GM12878 (cell line): Measurements from ENCODE around the gene DYRK1B. TPM values are rescaled to one million over a fixed set of nuclear protein-coding genes. Genes with fewer than 3 reads are reported as not detected.

Source experiments
- ASH2L ChIP-seq: fragments of 300-600, 200-600 bp; sonication (generic); IDR thresholded peaks from 2 replicates; pipeline ENCODE4 v1.6.1; 2017; ENCODE audit warnings: low read depth, mild to moderate bottlenecking, borderline replicate concordance
- BHLHE40 ChIP-seq, 2 experiments: fragments of 450-650 bp in 1 of 2; IDR thresholded peaks; 2 replicates each; pipeline ENCODE4 v1.6.1; 2011 to 2017; ENCODE audit warnings: low read depth in 2 of 2, borderline replicate concordance in 1 of 2, improper control_type of control experiment in 1 of 2, low read length in 1 of 2, mild to moderate bottlenecking in 1 of 2
- E4F1 ChIP-seq: fragments of 450-650 bp; IDR thresholded peaks from 2 replicates; pipeline ENCODE4 v1.6.1; 2018; ENCODE audit warnings: borderline replicate concordance, mild to moderate bottlenecking; ENCODE audit not compliant: partially characterized antibody
- ELK1 ChIP-seq: IDR thresholded peaks from 2 replicates; pipeline ENCODE4 v1.6.1; 2012; ENCODE audit warnings: low read depth, low read length, improper control_type of control experiment
- KLF5 ChIP-seq: fragments of 450-650 bp; IDR thresholded peaks from 2 replicates; pipeline ENCODE4 v1.6.1; 2014; ENCODE audit warnings: mild to moderate bottlenecking; ENCODE audit not compliant: partially characterized antibody
- MYC ChIP-seq: IDR thresholded peaks from 2 replicates; pipeline ENCODE4 v1.6.1; 2011; ENCODE audit warnings: mild to moderate bottlenecking, low read length, moderate library complexity, inconsistent platforms; ENCODE audit not compliant: insufficient read depth, insufficient replicate concordance, insufficient read length, severe bottlenecking
- NR2C1 ChIP-seq: fragments of 450-650 bp; IDR thresholded peaks from 2 replicates; pipeline ENCODE4 v1.6.1; 2017; ENCODE audit warnings: antibody characterized with exemption, mild to moderate bottlenecking, moderate library complexity
- PAX5 ChIP-seq: IDR thresholded peaks from 2 replicates; pipeline ENCODE4 v1.6.1; 2011; ENCODE audit warnings: low read depth, low read length, borderline replicate concordance
- POU2F2 ChIP-seq: IDR thresholded peaks from 3 replicates; pipeline ENCODE4 v1.6.1; 2011; ENCODE audit warnings: low read depth, mild to moderate bottlenecking, low read length, borderline replicate concordance
- RCOR1 ChIP-seq: conservative IDR thresholded peaks from 2 replicates; pipeline ENCODE4 v1.6.1; 2012; ENCODE audit warnings: low read depth, low read length, improper control_type of control experiment
- RUNX3 ChIP-seq: IDR thresholded peaks from 2 replicates; pipeline ENCODE4 v1.6.1; 2012; ENCODE audit warnings: low read length, inconsistent platforms
- SIX5 ChIP-seq: IDR thresholded peaks from 2 replicates; pipeline ENCODE4 v1.6.1; 2011; ENCODE audit warnings: mild to moderate bottlenecking, low read depth, low read length, moderate library complexity; ENCODE audit not compliant: severe bottlenecking
- SMAD1 ChIP-seq: fragments of 450-650 bp; IDR thresholded peaks from 2 replicates; pipeline ENCODE4 v1.6.1; 2018; ENCODE audit warnings: mild to moderate bottlenecking, low read depth; ENCODE audit not compliant: partially characterized antibody
- SRF ChIP-seq, 2 experiments: IDR thresholded peaks; 2 replicates each; pipeline ENCODE4 v1.6.1; 2011; ENCODE audit warnings: low read depth in 2 of 2, low read length in 2 of 2, mild to moderate bottlenecking in 1 of 2, moderate library complexity in 1 of 2
- TCF7 ChIP-seq: IDR thresholded peaks from 2 replicates; pipeline ENCODE4 v1.6.1; 2014; ENCODE audit warnings: antibody characterized with exemption, borderline replicate concordance
- polyA plus RNA-seq, 11 experiments: library from polyadenylated mRNA; depleted of rRNA in 4 of 11; unstranded in 6 of 11; stranded (reverse) in 5 of 11; fragments of >200 nt; fragmentation: Nextera tagmentation in 4 of 11; fragmentation: Illumina TruSeq in 1 of 11; extraction: Ambion mirVana in 4 of 11; extraction: Trizol in 1 of 11; gene quantifications; 1 replicate in 1 of 11; 2 replicates in 10 of 11; pipeline versions ENCODE4 v1.2.1 to v1.2.3, GENCODE V29; 2011 to 2016; ENCODE audit warnings: inconsistent platforms in 2 of 11, missing spikeins in 2 of 11, low read depth in 1 of 11
- total RNA-seq, 4 experiments: library from RNA; depleted of rRNA in 3 of 4; stranded (reverse); fragments of >200 nt in 3 of 4; fragmentation: Illumina TruSeq in 1 of 4; extraction: Trizol in 1 of 4; gene quantifications; 2 replicates each; pipeline versions ENCODE4 v1.2.1 to v1.2.3, GENCODE V29; 2013 to 2021
- TF ChIP-seq, protein P1 (sequence below): fragments of 450-650 bp; IDR thresholded peaks from 2 replicates; pipeline ENCODE4 v1.6.1; 2017; ENCODE audit warnings: mild to moderate bottlenecking
- TF ChIP-seq, protein P2 (sequence below): fragments of 450-650 bp; formaldehyde crosslinking; IDR thresholded peaks from 2 replicates; pipeline ENCODE4 v1.4.0; 2022; ENCODE audit warnings: mild to moderate bottlenecking, moderate library complexity
- TF ChIP-seq, protein P3 (sequence below): fragments of 450-650 bp; IDR thresholded peaks from 2 replicates; pipeline ENCODE4 v1.6.1; 2017; ENCODE audit warnings: borderline replicate concordance

Gene DYRK1B
- total and polyA plus RNA-seq, 10 of the 15 experiments (the other 5 are each of a cell fraction or from before 2014, with no cell fraction given): 0.07 to 10.2 (median 3.4) TPM; not detected in 1

DNA sequence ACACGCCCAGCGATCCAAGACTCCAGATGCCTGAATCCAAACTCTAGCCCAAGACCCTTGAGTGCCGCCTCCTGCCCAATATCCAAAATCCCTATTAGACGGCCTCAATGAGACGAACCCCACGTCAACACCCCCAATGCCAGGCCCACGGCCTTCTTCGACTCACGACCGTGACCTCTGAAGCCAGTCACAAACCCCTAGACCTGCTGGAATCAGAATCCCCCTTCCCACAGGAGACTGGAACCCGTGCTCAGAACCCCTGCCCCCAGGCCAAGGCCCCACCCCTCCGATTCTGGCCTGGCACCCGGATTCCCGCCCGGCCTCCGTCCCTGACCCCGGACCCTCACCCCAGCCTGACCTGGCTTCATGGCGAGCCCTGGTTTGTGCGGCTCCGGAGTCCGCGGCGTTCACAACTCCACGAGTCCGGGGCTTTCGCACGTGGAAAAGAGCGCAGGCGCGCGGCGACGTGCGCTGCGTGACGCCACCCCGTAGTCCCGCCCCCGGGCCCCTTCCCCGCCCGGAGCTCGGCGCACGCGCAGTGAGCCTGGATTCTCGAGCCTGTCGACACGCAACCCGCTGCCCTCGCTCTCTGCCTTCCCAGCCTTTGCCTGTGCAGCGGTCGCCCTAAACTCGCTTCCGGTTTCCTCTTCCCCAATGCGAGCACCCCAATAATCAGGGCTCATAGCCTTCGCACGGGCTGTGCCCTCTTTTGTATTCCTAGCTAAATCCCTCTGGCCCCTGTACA lies 12.1 kb upstream of the DYRK1B start, which contains the start of gene FBL (continued):
- TF ChIP-seq, protein P1, sequence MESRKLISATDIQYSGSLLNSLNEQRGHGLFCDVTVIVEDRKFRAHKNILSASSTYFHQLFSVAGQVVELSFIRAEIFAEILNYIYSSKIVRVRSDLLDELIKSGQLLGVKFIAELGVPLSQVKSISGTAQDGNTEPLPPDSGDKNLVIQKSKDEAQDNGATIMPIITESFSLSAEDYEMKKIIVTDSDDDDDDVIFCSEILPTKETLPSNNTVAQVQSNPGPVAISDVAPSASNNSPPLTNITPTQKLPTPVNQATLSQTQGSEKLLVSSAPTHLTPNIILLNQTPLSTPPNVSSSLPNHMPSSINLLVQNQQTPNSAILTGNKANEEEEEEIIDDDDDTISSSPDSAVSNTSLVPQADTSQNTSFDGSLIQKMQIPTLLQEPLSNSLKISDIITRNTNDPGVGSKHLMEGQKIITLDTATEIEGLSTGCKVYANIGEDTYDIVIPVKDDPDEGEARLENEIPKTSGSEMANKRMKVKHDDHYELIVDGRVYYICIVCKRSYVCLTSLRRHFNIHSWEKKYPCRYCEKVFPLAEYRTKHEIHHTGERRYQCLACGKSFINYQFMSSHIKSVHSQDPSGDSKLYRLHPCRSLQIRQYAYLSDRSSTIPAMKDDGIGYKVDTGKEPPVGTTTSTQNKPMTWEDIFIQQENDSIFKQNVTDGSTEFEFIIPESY: no peak
- TF ChIP-seq SIX5 (no peak), ELK1 (peak; percentile 31; the same call in 1 of the 2 replicates), ASH2L (no peak), E4F1 (no peak), POU2F2 (0 out of 3 replicates have a peak, but pooled peaks have one; percentile 53), SMAD1 (no peak), RCOR1 (no peak), TCF7 (no peak), PAX5 (peak; percentile 50; the same call in 1 of the 2 replicates), NR2C1 (no peak), RUNX3 (peak; percentile 38; the same call in 1 of the 2 replicates), SRF (IDR thresholded peaks at IDR 0.05; ENCODE audit: low read depth in 2 of 2, low read length in 2 of 2) (peak; percentile 43 to 91; a peak in 3 of 4 replicates), KLF5 (peak; percentile 44), BHLHE40 (IDR thresholded peaks at IDR 0.05; ENCODE audit: borderline replicate concordance in 1 of 2, low read depth in 2 of 2, low read length in 1 of 2) (peak; percentile 52 to 87; a peak in 3 of 4 replicates), MYC (no peak)
- TF ChIP-seq, protein P2, sequence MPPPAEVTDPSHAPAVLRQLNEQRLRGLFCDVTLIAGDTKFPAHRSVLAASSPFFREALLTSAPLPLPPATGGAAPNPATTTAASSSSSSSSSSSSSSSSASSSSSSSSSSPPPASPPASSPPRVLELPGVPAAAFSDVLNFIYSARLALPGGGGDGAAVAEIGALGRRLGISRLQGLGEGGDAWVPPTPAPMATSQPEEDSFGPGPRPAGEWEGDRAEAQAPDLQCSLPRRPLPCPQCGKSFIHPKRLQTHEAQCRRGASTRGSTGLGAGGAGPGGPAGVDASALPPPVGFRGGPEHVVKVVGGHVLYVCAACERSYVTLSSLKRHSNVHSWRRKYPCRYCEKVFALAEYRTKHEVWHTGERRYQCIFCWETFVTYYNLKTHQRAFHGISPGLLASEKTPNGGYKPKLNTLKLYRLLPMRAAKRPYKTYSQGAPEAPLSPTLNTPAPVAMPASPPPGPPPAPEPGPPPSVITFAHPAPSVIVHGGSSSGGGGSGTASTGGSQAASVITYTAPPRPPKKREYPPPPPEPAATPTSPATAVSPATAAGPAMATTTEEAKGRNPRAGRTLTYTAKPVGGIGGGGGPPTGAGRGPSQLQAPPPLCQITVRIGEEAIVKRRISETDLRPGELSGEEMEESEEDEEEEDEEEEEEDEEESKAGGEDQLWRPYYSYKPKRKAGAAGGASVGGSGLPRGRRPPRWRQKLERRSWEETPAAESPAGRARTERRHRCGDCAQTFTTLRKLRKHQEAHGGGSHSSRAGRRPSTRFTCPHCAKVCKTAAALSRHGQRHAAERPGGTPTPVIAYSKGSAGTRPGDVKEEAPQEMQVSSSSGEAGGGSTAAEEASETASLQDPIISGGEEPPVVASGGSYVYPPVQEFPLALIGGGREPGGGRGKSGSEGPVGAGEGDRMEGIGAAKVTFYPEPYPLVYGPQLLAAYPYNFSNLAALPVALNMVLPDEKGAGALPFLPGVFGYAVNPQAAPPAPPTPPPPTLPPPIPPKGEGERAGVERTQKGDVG (CRISPR knock-in tag): no peak
- TF ChIP-seq, protein P3, sequence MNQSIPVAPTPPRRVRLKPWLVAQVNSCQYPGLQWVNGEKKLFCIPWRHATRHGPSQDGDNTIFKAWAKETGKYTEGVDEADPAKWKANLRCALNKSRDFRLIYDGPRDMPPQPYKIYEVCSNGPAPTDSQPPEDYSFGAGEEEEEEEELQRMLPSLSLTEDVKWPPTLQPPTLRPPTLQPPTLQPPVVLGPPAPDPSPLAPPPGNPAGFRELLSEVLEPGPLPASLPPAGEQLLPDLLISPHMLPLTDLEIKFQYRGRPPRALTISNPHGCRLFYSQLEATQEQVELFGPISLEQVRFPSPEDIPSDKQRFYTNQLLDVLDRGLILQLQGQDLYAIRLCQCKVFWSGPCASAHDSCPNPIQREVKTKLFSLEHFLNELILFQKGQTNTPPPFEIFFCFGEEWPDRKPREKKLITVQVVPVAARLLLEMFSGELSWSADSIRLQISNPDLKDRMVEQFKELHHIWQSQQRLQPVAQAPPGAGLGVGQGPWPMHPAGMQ: no peak
